Measurements from ENCODE around the gene IRF1. TPM values are rescaled to one million over a fixed set of nuclear protein-coding genes. Genes with fewer than 3 reads are reported as not detected.

IRF1 gene
- total and polyA plus RNA-seq, 10 donors = 57.9 to 307 (median 160) TPM

- 6 to 19% (median 12%) methylated on average over 3 of the region's 3 CpGs for WGBS, 5 donors
- H3K27me3 ChIP-seq (replicated peaks in 1 of 7) = no peaks in the 10 kb centered on the region
- no peaks in the 10 kb centered on the region for H3K9me3 ChIP-seq
- H3K27ac ChIP-seq = peak overlapping the region; percentile 74 to 99 (median 82)
- intact Hi-C loops (cut with DNase I; ENCODE audit: low total_unique reads) = no loop called here
- peaks cover 0 to 31% (median 4%) of the 10 kb centered on the region in 6 donors for H3K36me3 ChIP-seq
- H3K4me1 ChIP-seq = peaks cover 40 to 100% (median 89%) of the 10 kb centered on the region in 6 donors
- peak; percentile 93 for DNase-seq
- peak overlapping the region in 1 of 8 donors; percentile 34 for H3K4me3 ChIP-seq
- TF ChIP-seq POLR2AphosphoS5 (IDR thresholded peaks at IDR 0.05) = peak in 2 of 3 donors; percentile 46 to 71
- no peak for TF ChIP-seq CTCF (IDR thresholded peaks at IDR 0.05 in 8 of 11, conservative IDR thresholded peaks at IDR 0.05 in 3 of 11)
Measured at GRCh38 chr5:132437604-132438266, 52.8 kb downstream of the IRF1 start.

GRCh38 chr5:132436936-132437335, 53.6 kb downstream of the IRF1 start:
- intact Hi-C loops (cut with DNase I; ENCODE audit: low total_unique reads) = no loop called here
- DNase-seq = no peak
- no peak overlapping the region for H3K4me3 ChIP-seq
- peaks cover 45 to 100% (median 90%) of the 10 kb centered on the region in 6 donors for H3K4me1 ChIP-seq
- no peaks in the 10 kb centered on the region for H3K27me3 ChIP-seq (replicated peaks in 1 of 7)
- no peaks in the 10 kb centered on the region for H3K9me3 ChIP-seq
- TF ChIP-seq CTCF (IDR thresholded peaks at IDR 0.05 in 8 of 11, conservative IDR thresholded peaks at IDR 0.05 in 3 of 11) (no peak), POLR2A (IDR thresholded peaks at IDR 0.05) (no peak), POLR2AphosphoS5 (IDR thresholded peaks at IDR 0.05) (no peak)
- peak overlapping the region in 7 of 8 donors; percentile 78 to 99 (median 82) for H3K27ac ChIP-seq
- WGBS, 5 donors = 87 to 100% (median 97%) methylated on average over 3 of the region's 3 CpGs
- H3K36me3 ChIP-seq = peaks cover 0 to 38% (median 4%) of the 10 kb centered on the region in 6 donors

- no peaks in the 10 kb centered on the region for H3K9me3 ChIP-seq
- peaks cover 51 to 100% (median 90%) of the 10 kb centered on the region in 6 donors for H3K4me1 ChIP-seq
- no peak for DNase-seq
- H3K27ac ChIP-seq = peak overlapping the region; percentile 26 to 99 (median 80)
- intact Hi-C loops (cut with DNase I; ENCODE audit: low total_unique reads) = no loop called here
- H3K27me3 ChIP-seq (replicated peaks in 1 of 7) = no peaks in the 10 kb centered on the region
- no peak for TF ChIP-seq POLR2A (IDR thresholded peaks at IDR 0.05)
- TF ChIP-seq POLR2AphosphoS5 (IDR thresholded peaks at IDR 0.05) = no peak
- TF ChIP-seq CTCF (IDR thresholded peaks at IDR 0.05 in 8 of 11, conservative IDR thresholded peaks at IDR 0.05 in 3 of 11) = no peak
- no peak overlapping the region for H3K4me3 ChIP-seq
- peaks cover 0 to 37% (median 4%) of the 10 kb centered on the region in 6 donors for H3K36me3 ChIP-seq
- WGBS, 5 donors = 61 to 74% (median 69%) methylated on average over 2 of the region's 2 CpGs
Measured at GRCh38 chr5:132435886-132436285, 54.7 kb downstream of the IRF1 start.

GRCh38 chr5:132435447-132435846, 55.1 kb downstream of the IRF1 start:
- Histone ChIP-seq H3K27ac (peak overlapping the region in 6 of 8 donors; percentile 7 to 99 (median 82)), H3K4me1 (peaks cover 56 to 100% (median 93%) of the 10 kb centered on the region in 6 donors), H3K27me3 (replicated peaks in 1 of 7) (no peaks in the 10 kb centered on the region), H3K9me3 (no peaks in the 10 kb centered on the region), H3K4me3 (no peak overlapping the region), H3K36me3 (peaks cover 0 to 36% (median 4%) of the 10 kb centered on the region in 6 donors)
- intact Hi-C loops (cut with DNase I; ENCODE audit: low total_unique reads) = no loop called here
- DNase-seq = no peak
- TF ChIP-seq POLR2A (IDR thresholded peaks at IDR 0.05) (no peak), CTCF (IDR thresholded peaks at IDR 0.05 in 8 of 11, conservative IDR thresholded peaks at IDR 0.05 in 3 of 11) (no peak), POLR2AphosphoS5 (IDR thresholded peaks at IDR 0.05) (no peak)
- 96 to 99% (median 98%) methylated on average over 2 of the region's 2 CpGs for WGBS, 5 donors
